IMR-90 (cell line): ENCODE measurements around the gene CNIH2. TPM values are rescaled to one million over a fixed set of nuclear protein-coding genes. Genes with fewer than 3 reads are reported as not detected.

Experiments
- ATAC-seq: fragments of 200-7000 bp; cut with Tn5 transposase; 2 replicates; pipeline ENCODE4 v1.9.1; 2020; ENCODE audit warnings: low read depth, mild to moderate bottlenecking, moderate library complexity
- BruUV-seq: library from RNA; stranded (reverse); fragments of 400-500 nt; replicated peaks from 2 replicates; lab custom pipeline; 2021; lab: Mats Ljungman, UMichigan
- CTCF ChIA-PET: fragments of 300-600 bp; formaldehyde crosslinking; extraction: SDS; loops from one replicate; lab custom pipeline; 2021; ENCODE audit warnings: antibody characterized with exemption; lab: Yijun Ruan, JAX
- POLR2A ChIA-PET: fragments of 300-600 bp; sonication (Branson Sonifier 250); formaldehyde crosslinking; loops from one replicate; lab custom pipeline; 2022; ENCODE audit warnings: antibody characterized with exemption; ENCODE audit not compliant: unreplicated experiment; lab: Charles Lee
- DNase-seq: peaks from one replicate; pipeline ENCODE4 v3.0.0; 2013
- H2AFZ ChIP-seq: replicated peaks from 2 replicates; pipeline ENCODE3; 2013; ENCODE audit warnings: low read length, mild to moderate bottlenecking; ENCODE audit not compliant: poor library complexity
- H2AK5ac ChIP-seq: 2 replicates; pipeline ENCODE4 v1.6.1; 2013; ENCODE audit warnings: low read depth, low read length, inconsistent platforms
- H2AK9ac ChIP-seq: replicated peaks from 2 replicates; pipeline ENCODE3; 2013; ENCODE audit warnings: mild to moderate bottlenecking, low read depth, low read length, moderate library complexity; ENCODE audit not compliant: poor library complexity
- H2BK120ac ChIP-seq: 2 replicates; pipeline ENCODE4 v1.6.1; 2013; ENCODE audit warnings: low read depth, low read length, inconsistent platforms
- H2BK15ac ChIP-seq: 3 replicates; pipeline ENCODE4 v1.6.1; 2013; ENCODE audit warnings: low read depth, low read length, inconsistent platforms
- H2BK20ac ChIP-seq: 2 replicates; pipeline ENCODE4 v1.6.1; 2013; ENCODE audit warnings: low read depth, mild to moderate bottlenecking, inconsistent platforms, low read length, moderate library complexity
- H2BK5ac ChIP-seq: 2 replicates; pipeline ENCODE4 v1.6.1; 2013; ENCODE audit warnings: mild to moderate bottlenecking, low read depth, low read length, inconsistent platforms; ENCODE audit not compliant: poor library complexity, severe bottlenecking
- H3K14ac ChIP-seq: replicated peaks from 2 replicates; pipeline ENCODE4 v1.6.1; 2013; ENCODE audit warnings: low read depth, low read length, inconsistent platforms
- H3K18ac ChIP-seq: 2 replicates; pipeline ENCODE4 v1.6.1; 2013; ENCODE audit warnings: low read depth, low read length, control low read depth
- H3K23ac ChIP-seq: 2 replicates; pipeline ENCODE4 v1.6.1; 2013; ENCODE audit warnings: low read depth, low read length, inconsistent platforms
- H3K27ac ChIP-seq: 2 replicates; pipeline ENCODE4 v1.5.1; 2013; ENCODE audit warnings: mild to moderate bottlenecking, control low read depth, low read length; ENCODE audit not compliant: insufficient read depth
- H3K27me3 ChIP-seq: 2 replicates; pipeline ENCODE4 v1.6.1; 2013; ENCODE audit warnings: low read length; ENCODE audit not compliant: control insufficient read depth, insufficient read depth
- H3K36me3 ChIP-seq: 2 replicates; pipeline ENCODE4 v1.6.1; 2013; ENCODE audit warnings: low read length, mixed read lengths; ENCODE audit not compliant: control insufficient read depth, insufficient read depth
- H3K4ac ChIP-seq: 2 replicates; pipeline ENCODE4 v1.6.1; 2013; ENCODE audit warnings: low read depth, low read length, inconsistent platforms
- H3K4me1 ChIP-seq: 2 replicates; pipeline ENCODE4 v1.6.1; 2013; ENCODE audit warnings: low read length, mixed read lengths; ENCODE audit not compliant: control insufficient read depth, insufficient read depth
- H3K4me2 ChIP-seq: 2 replicates; pipeline ENCODE4 v1.6.1; 2013; ENCODE audit warnings: low read depth, mild to moderate bottlenecking, control low read depth, low read length, moderate library complexity
- H3K4me3 ChIP-seq: 2 replicates; pipeline ENCODE4 v1.5.1; 2013; ENCODE audit warnings: low read depth, mild to moderate bottlenecking, control low read depth, low read length, moderate library complexity; ENCODE audit not compliant: insufficient read depth
- H3K56ac ChIP-seq: 2 replicates; pipeline ENCODE4 v1.6.1; 2013; ENCODE audit warnings: low read length, inconsistent platforms; ENCODE audit not compliant: insufficient read depth; ENCODE audit errors: extremely low read depth
- H3K79me1 ChIP-seq, 2 experiments: 2 replicates each; pipeline ENCODE4 v1.6.1; 2013; ENCODE audit warnings: low read length in 2 of 2, inconsistent platforms in 1 of 2, low read depth in 1 of 2
- H3K9ac ChIP-seq: 2 replicates; pipeline ENCODE4 v1.6.1; 2013; ENCODE audit warnings: low read depth, low read length, control low read depth
- H3K9me1 ChIP-seq: 2 replicates; pipeline ENCODE4 v1.6.1; 2013; ENCODE audit warnings: low read length, inconsistent platforms; ENCODE audit not compliant: insufficient read depth
- H3K9me3 ChIP-seq: 2 replicates; pipeline ENCODE4 v1.6.1; 2013; ENCODE audit warnings: low read length; ENCODE audit not compliant: control insufficient read depth, insufficient read depth
- H4K20me1 ChIP-seq: 2 replicates; pipeline ENCODE4 v1.6.1; 2013; ENCODE audit warnings: low read length, inconsistent platforms; ENCODE audit not compliant: insufficient read depth
- H4K5ac ChIP-seq: 2 replicates; pipeline ENCODE4 v1.6.1; 2013; ENCODE audit warnings: mild to moderate bottlenecking, low read depth, low read length, control low read depth
- H4K8ac ChIP-seq, 2 experiments: 2 replicates each; pipeline ENCODE4 v1.6.1; 2013; ENCODE audit warnings: low read depth in 2 of 2, low read length in 2 of 2, control low read depth in 1 of 2, inconsistent platforms in 1 of 2
- H4K91ac ChIP-seq: 2 replicates; pipeline ENCODE4 v1.6.1; 2013; ENCODE audit warnings: low read depth, low read length, inconsistent platforms; ENCODE audit not compliant: insufficient read depth
- WGBS, 2 experiments: methylation state at CpG; one replicate each; pipeline versions ENCODE4 v1.1.5 to v1.1.7; 2013; ENCODE audit warnings: missing lambda C conversion rate in 2 of 2; ENCODE audit not compliant: insufficient read length in 1 of 2; ENCODE audit errors: extremely low coverage in 2 of 2; 5-methylcytosine and 5-hydroxymethylcytosine counted together
- dilution Hi-C: fragments of 300-500 bp; cut with HindIII; formaldehyde crosslinking; loops from one replicate; pipeline ENCODE4 v1.14.3; 2018; ENCODE audit warnings: low sequenced_read_pairs; ENCODE audit not compliant: unreplicated experiment
- in situ Hi-C: fragments of 300-500 bp; cut with MboI; formaldehyde crosslinking; loops from 3 replicates; pipeline ENCODE4 v1.14.3; 2019; ENCODE audit warnings: low sequenced_read_pairs, inconsistent platforms, mixed read lengths
- intact Hi-C: fragments of 100-400 bp; cut with micrococcal nuclease; formaldehyde crosslinking; loops from 2 replicates; pipeline ENCODE4 v1.10.0; 2022
- polyA plus RNA-seq, 3 experiments: library from polyadenylated mRNA; depleted of rRNA; stranded (reverse); fragments of >200 nt; gene quantifications; 2 replicates each; pipeline ENCODE4 v1.2.3, GENCODE V29; 2012; ENCODE audit warnings: low replicate concordance in 1 of 3
- total RNA-seq: library from RNA; depleted of rRNA; stranded (reverse); fragments of >200 nt; gene quantifications from 2 replicates; pipeline ENCODE4 v1.2.3, GENCODE V29; 2012
- TF ChIP-seq, protein P1 (sequence below): conservative IDR thresholded peaks from 2 replicates; pipeline ENCODE4 v1.5.1; 2012; ENCODE audit warnings: mild to moderate bottlenecking, low read depth, low read length, improper control_type of control experiment
- TF ChIP-seq, protein P2 (sequence below): fragments of 150-350 bp; IDR thresholded peaks from 2 replicates; pipeline ENCODE4 v1.6.1; 2016; ENCODE audit warnings: low read depth, mild to moderate bottlenecking, low read length, moderate library complexity, borderline replicate concordance
- TF ChIP-seq, protein P3 (sequence below): fragments of 150-350 bp; IDR thresholded peaks from 2 replicates; pipeline ENCODE4 v1.6.1; 2017; ENCODE audit warnings: mild to moderate bottlenecking, antibody characterized with exemption, low read length, low read depth

Gene CNIH2
- total and polyA plus RNA-seq, 2 of the 4 experiments (the other 2 are of a cell fraction) = 0.54 to 3.4 TPM

GRCh38 chr11:66328031-66328301 is 50.0 kb downstream of the CNIH2 start:
- Histone ChIP-seq H2BK120ac (peak overlapping the region; percentile 100), H3K4me2 (no peak overlapping the region), H2AK9ac (peak overlapping the region; percentile 100), H4K8ac (peak overlapping the region; percentile 81 to 100), H3K4me3 (no peak overlapping the region), H4K20me1 (no peaks in the 10 kb centered on the region), H2BK15ac (peak overlapping the region; percentile 100), H2BK5ac (peak overlapping the region; percentile 100), H4K5ac (peak overlapping the region; percentile 96), H3K14ac (peak overlapping the region; percentile 100), H3K9me1 (peaks cover 29% of the 10 kb centered on the region), H2BK20ac (peak overlapping the region; percentile 100), H3K9me3 (no peaks in the 10 kb centered on the region), H3K18ac (peak overlapping the region; percentile 95; the same call in 1 of the 2 replicates), H4K91ac (peak overlapping the region; percentile 100), H2AFZ (peak overlapping the region; percentile 94), H3K4me1 (peaks cover 43% of the 10 kb centered on the region), H3K9ac (no peak overlapping the region; the same call in 1 of the 2 replicates), H3K23ac (0 out of 2 replicates have a peak overlapping the region, but pooled peaks have one; percentile 47), H3K56ac (peak overlapping the region; percentile 90; the same call in 1 of the 2 replicates), H3K4ac (peak overlapping the region; percentile 100), H3K27me3 (no peaks in the 10 kb centered on the region), H3K79me1 (peaks cover 0 to 42% of the 10 kb centered on the region in 2 experiments; a peak in 3 of 4 replicates), H3K36me3 (peaks cover 8% of the 10 kb centered on the region), H2AK5ac (peak overlapping the region; percentile 100), H3K27ac (peak overlapping the region; percentile 95)
- in situ Hi-C loops = no loop called here
- dilution Hi-C loops = no loop called here
- no TSS peak for BruUV-seq
- POLR2A ChIA-PET = no interaction called here
- CTCF ChIA-PET = no interaction called here
- ATAC-seq (peak; percentile 2), DNase-seq (no peak)
- 20% methylated on average over 1 of the region's 3 CpGs; no CpG with 5 or more reads in 1 of the 2 experiments for WGBS, 2 experiments
- intact Hi-C loops = loop anchor here (1.0 kb wide), 3 partner anchors 16 to 106 kb away; partner anchors contain the start of gene YIF1A
- TF ChIP-seq, protein P1, sequence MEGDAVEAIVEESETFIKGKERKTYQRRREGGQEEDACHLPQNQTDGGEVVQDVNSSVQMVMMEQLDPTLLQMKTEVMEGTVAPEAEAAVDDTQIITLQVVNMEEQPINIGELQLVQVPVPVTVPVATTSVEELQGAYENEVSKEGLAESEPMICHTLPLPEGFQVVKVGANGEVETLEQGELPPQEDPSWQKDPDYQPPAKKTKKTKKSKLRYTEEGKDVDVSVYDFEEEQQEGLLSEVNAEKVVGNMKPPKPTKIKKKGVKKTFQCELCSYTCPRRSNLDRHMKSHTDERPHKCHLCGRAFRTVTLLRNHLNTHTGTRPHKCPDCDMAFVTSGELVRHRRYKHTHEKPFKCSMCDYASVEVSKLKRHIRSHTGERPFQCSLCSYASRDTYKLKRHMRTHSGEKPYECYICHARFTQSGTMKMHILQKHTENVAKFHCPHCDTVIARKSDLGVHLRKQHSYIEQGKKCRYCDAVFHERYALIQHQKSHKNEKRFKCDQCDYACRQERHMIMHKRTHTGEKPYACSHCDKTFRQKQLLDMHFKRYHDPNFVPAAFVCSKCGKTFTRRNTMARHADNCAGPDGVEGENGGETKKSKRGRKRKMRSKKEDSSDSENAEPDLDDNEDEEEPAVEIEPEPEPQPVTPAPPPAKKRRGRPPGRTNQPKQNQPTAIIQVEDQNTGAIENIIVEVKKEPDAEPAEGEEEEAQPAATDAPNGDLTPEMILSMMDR = no peak
- TF ChIP-seq, protein P2, sequence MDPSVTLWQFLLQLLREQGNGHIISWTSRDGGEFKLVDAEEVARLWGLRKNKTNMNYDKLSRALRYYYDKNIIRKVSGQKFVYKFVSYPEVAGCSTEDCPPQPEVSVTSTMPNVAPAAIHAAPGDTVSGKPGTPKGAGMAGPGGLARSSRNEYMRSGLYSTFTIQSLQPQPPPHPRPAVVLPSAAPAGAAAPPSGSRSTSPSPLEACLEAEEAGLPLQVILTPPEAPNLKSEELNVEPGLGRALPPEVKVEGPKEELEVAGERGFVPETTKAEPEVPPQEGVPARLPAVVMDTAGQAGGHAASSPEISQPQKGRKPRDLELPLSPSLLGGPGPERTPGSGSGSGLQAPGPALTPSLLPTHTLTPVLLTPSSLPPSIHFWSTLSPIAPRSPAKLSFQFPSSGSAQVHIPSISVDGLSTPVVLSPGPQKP = no peak
- TF ChIP-seq, protein P3, sequence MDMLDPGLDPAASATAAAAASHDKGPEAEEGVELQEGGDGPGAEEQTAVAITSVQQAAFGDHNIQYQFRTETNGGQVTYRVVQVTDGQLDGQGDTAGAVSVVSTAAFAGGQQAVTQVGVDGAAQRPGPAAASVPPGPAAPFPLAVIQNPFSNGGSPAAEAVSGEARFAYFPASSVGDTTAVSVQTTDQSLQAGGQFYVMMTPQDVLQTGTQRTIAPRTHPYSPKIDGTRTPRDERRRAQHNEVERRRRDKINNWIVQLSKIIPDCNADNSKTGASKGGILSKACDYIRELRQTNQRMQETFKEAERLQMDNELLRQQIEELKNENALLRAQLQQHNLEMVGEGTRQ = no peak
